ENCODE results near the gene KNTC1. TPM values are rescaled to one million over a fixed set of nuclear protein-coding genes. Genes with fewer than 3 reads are reported as not detected.

Gene KNTC1
- total RNA-seq, 1 donor from 2014 or later, result 34.0 TPM

DNA sequence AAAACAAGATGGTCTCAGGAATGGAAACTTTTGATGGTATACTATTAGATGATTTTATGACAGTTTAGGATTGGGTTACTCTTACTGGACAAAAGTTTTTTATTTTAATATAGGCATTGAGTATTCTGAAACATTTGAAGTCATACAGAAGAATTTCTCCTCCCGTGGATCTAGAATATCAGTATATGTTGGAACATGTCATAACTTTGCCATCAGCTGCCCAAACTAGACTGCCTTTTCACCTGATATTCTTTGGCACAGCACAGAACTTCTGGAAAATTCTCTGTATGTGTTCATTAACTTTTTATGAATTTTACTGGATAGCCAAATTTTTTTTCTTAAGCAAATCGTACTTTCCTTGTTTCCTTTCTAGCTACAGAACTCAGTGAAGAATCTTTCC is 75.4 kb downstream of the KNTC1 start:
- H3K4me1 Mint-ChIP-seq (ENCODE audit: low read depth, unreplicated experiment), result no peaks in the 10 kb centered on the region
- no peak for DNase-seq
- no peaks in the 10 kb centered on the region for H3K9me3 Mint-ChIP-seq (ENCODE audit: unreplicated experiment)
- H3K4me3 Mint-ChIP-seq (ENCODE audit: unreplicated experiment), result no peak overlapping the region
- no peak overlapping the region for H3K27ac Mint-ChIP-seq (ENCODE audit: unreplicated experiment)
- no peaks in the 10 kb centered on the region for H3K36me3 Mint-ChIP-seq (ENCODE audit: unreplicated experiment)
- no peaks in the 10 kb centered on the region for H3K27me3 Mint-ChIP-seq (ENCODE audit: unreplicated experiment)
- TF ChIP-seq, protein P1, sequence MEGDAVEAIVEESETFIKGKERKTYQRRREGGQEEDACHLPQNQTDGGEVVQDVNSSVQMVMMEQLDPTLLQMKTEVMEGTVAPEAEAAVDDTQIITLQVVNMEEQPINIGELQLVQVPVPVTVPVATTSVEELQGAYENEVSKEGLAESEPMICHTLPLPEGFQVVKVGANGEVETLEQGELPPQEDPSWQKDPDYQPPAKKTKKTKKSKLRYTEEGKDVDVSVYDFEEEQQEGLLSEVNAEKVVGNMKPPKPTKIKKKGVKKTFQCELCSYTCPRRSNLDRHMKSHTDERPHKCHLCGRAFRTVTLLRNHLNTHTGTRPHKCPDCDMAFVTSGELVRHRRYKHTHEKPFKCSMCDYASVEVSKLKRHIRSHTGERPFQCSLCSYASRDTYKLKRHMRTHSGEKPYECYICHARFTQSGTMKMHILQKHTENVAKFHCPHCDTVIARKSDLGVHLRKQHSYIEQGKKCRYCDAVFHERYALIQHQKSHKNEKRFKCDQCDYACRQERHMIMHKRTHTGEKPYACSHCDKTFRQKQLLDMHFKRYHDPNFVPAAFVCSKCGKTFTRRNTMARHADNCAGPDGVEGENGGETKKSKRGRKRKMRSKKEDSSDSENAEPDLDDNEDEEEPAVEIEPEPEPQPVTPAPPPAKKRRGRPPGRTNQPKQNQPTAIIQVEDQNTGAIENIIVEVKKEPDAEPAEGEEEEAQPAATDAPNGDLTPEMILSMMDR (IDR thresholded peaks at IDR 0.05; ENCODE audit: partially characterized antibody, unreplicated experiment), result no peak

DNA sequence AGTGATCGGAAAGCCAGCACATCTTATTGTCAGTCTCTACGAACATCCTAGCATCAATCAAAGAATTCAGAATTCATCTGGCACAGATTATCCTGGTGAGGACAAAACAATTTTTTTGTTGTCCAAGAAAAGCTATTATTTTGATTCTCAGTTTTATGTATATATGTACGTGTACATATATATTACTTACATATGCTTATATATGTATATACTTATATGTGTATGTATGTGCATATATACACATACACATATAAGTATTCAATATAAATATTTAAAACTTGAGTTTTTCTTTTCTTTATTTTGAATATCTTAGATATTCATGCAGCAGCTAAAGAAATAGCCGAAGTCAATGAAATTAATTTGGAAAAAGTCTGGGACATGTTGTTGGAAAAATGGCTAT is 77.9 kb downstream of the KNTC1 start:
- no peaks in the 10 kb centered on the region for H3K4me1 Mint-ChIP-seq (ENCODE audit: low read depth, unreplicated experiment)
- no peaks in the 10 kb centered on the region for H3K9me3 Mint-ChIP-seq (ENCODE audit: unreplicated experiment)
- H3K4me3 Mint-ChIP-seq (ENCODE audit: unreplicated experiment), result no peak overlapping the region
- H3K36me3 Mint-ChIP-seq (ENCODE audit: unreplicated experiment), result no peaks in the 10 kb centered on the region
- TF ChIP-seq, protein P1 (IDR thresholded peaks at IDR 0.05; ENCODE audit: partially characterized antibody, unreplicated experiment), result no peak
- no peaks in the 10 kb centered on the region for H3K27me3 Mint-ChIP-seq (ENCODE audit: unreplicated experiment)
- DNase-seq, result no peak
- H3K27ac Mint-ChIP-seq (ENCODE audit: unreplicated experiment), result no peak overlapping the region

DNA sequence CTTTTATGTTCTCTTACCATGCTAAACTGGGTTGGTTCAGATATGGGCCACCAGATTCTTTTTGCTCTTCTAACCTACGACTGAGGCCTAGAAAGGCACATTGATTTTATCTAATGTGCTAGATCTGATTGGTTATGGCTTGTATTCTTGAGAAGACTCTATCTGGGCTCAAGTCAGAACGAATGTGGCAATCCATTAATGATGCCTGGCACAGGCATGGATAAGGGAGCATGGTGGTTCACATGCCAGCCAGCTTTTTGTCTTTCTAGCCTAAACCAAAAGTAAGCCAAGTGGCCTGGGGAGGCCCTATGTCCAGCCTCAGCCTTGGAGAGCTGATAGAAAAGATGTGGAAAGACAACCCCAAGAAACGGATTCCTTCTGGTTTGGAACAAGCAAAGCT is 82.7 kb downstream of the KNTC1 start:
- Mint-ChIP-seq H3K36me3 (ENCODE audit: unreplicated experiment) (no peaks in the 10 kb centered on the region), H3K27me3 (ENCODE audit: unreplicated experiment) (no peaks in the 10 kb centered on the region), H3K4me3 (ENCODE audit: unreplicated experiment) (no peak overlapping the region), H3K4me1 (ENCODE audit: low read depth, unreplicated experiment) (peaks cover 6% of the 10 kb centered on the region), H3K27ac (ENCODE audit: unreplicated experiment) (no peak overlapping the region), H3K9me3 (ENCODE audit: unreplicated experiment) (no peaks in the 10 kb centered on the region)
- TF ChIP-seq, protein P1 (IDR thresholded peaks at IDR 0.05; ENCODE audit: partially characterized antibody, unreplicated experiment), result no peak
- no peak for DNase-seq

DNA sequence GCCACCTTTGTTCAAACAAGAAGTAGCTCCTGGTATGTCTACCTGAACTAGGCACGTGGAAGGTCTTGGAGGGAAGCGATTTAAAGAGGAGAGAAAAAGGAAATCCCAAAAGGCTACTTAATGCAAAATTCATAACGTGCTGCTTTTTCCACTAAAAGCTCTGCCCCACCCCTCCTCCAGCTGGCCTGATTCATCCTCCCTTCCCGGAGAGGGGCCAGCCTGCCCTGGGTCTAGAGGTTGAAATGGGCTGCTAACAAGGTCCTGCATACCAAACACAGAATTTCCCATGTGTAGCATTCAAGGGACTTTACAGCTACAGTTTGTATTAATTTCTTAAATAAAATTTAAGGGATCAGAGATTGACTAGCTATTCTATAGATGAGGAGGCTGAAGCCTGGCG is 83.2 kb downstream of the KNTC1 start:
- Mint-ChIP-seq H3K4me3 (ENCODE audit: unreplicated experiment) (no peak overlapping the region), H3K9me3 (ENCODE audit: unreplicated experiment) (no peaks in the 10 kb centered on the region), H3K36me3 (ENCODE audit: unreplicated experiment) (no peaks in the 10 kb centered on the region), H3K27ac (ENCODE audit: unreplicated experiment) (no peak overlapping the region), H3K4me1 (ENCODE audit: low read depth, unreplicated experiment) (peaks cover 6% of the 10 kb centered on the region), H3K27me3 (ENCODE audit: unreplicated experiment) (no peaks in the 10 kb centered on the region)
- TF ChIP-seq, protein P1 (IDR thresholded peaks at IDR 0.05; ENCODE audit: partially characterized antibody, unreplicated experiment), result no peak
- DNase-seq, result peak; percentile 26

DNA sequence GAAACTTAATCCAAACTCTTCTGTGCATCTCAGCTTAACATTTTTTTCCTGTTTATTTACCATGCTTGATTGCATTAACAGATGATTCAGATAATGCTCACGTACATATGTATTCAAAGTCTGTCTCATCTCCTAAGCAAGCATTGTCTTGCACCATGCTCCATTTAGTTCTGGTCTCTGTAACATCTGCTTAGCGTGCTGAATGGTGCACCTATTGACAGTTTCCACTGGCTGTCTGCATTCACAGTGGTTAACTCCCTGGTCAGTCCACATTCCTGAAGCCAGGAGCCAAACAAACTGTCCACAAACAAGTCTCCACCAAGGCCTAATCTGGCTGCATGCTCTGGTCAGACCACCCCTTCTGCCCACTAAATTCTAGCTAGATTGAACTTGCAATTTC is 83.9 kb downstream of the KNTC1 start:
- DNase-seq, result no peak
- TF ChIP-seq, protein P1 (IDR thresholded peaks at IDR 0.05; ENCODE audit: partially characterized antibody, unreplicated experiment), result no peak
- no peak overlapping the region for H3K27ac Mint-ChIP-seq (ENCODE audit: unreplicated experiment)
- no peaks in the 10 kb centered on the region for H3K36me3 Mint-ChIP-seq (ENCODE audit: unreplicated experiment)
- no peaks in the 10 kb centered on the region for H3K27me3 Mint-ChIP-seq (ENCODE audit: unreplicated experiment)
- peaks cover 6% of the 10 kb centered on the region for H3K4me1 Mint-ChIP-seq (ENCODE audit: low read depth, unreplicated experiment)
- no peaks in the 10 kb centered on the region for H3K9me3 Mint-ChIP-seq (ENCODE audit: unreplicated experiment)
- no peak overlapping the region for H3K4me3 Mint-ChIP-seq (ENCODE audit: unreplicated experiment)

All from glutamatergic neuron (in vitro differentiated cells).